ENCODE measurements around the gene SLC16A4.

GRCh38 chr1:110403805-110404204 lies 13.0 kb upstream of the SLC16A4 start:
- TF ChIP-seq CTCF (IDR thresholded peaks at IDR 0.05) (no peak), POLR2AphosphoS5 (IDR thresholded peaks at IDR 0.05) (no peak), POLR2A (IDR thresholded peaks at IDR 0.05) (no peak)
